HepG2 (cell line): ENCODE measurements around the gene GGA1. TPM values are rescaled to one million over a fixed set of nuclear protein-coding genes. Genes with fewer than 3 reads are reported as not detected.

Source experiments
- ATF1 ChIP-seq: IDR thresholded peaks from 2 replicates; pipeline ENCODE4 v1.6.1; 2016; ENCODE audit warnings: mild to moderate bottlenecking, control low read depth
- CENPX ChIP-seq: sonication (generic); formaldehyde crosslinking; IDR thresholded peaks from 2 replicates; pipeline ENCODE4 v1.9.0; 2021; ENCODE audit warnings: mild to moderate bottlenecking, missing genetic modification reagents, moderate library complexity
- DNMT3B ChIP-seq: conservative IDR thresholded peaks from 2 replicates; pipeline ENCODE4 v1.6.1; 2016; ENCODE audit warnings: missing biosample characterization, control low read depth
- KAT2B ChIP-seq: fragments of 150-350 bp; IDR thresholded peaks from 2 replicates; pipeline ENCODE4 v1.6.1; 2014; ENCODE audit warnings: low read depth, low read length, borderline replicate concordance
- KDM6A ChIP-seq: IDR thresholded peaks from 2 replicates; pipeline ENCODE4 v1.6.1; 2016; ENCODE audit warnings: low read depth
- KLF13 ChIP-seq: sonication (generic); formaldehyde crosslinking; IDR thresholded peaks from 2 replicates; pipeline ENCODE4 v1.4.0; 2020; ENCODE audit warnings: mild to moderate bottlenecking, missing genetic modification reagents
- NAIF1 ChIP-seq: sonication (generic); formaldehyde crosslinking; IDR thresholded peaks from 2 replicates; pipeline ENCODE4 v1.5.0; 2020; ENCODE audit warnings: mild to moderate bottlenecking, missing genetic modification reagents, borderline replicate concordance
- SOX6 ChIP-seq, 2 experiments: fragments of 450-650 bp in 1 of 2; sonication (generic) in 1 of 2; formaldehyde crosslinking in 1 of 2; IDR thresholded peaks; 2 replicates each; pipeline versions ENCODE4 v1.4.0 to v1.6.1; 2017 to 2020; ENCODE audit warnings: antibody characterized with exemption in 1 of 2, mild to moderate bottlenecking in 1 of 2, missing genetic modification reagents in 1 of 2
- TBP ChIP-seq: sonication (generic); formaldehyde crosslinking; IDR thresholded peaks from 2 replicates; pipeline ENCODE4 v1.5.0; 2020; ENCODE audit warnings: missing genetic modification reagents
- TCF7L2 ChIP-seq: IDR thresholded peaks from 2 replicates; pipeline ENCODE4 v1.6.1; 2011; ENCODE audit warnings: mild to moderate bottlenecking, low read depth, low read length, moderate library complexity
- ZEB1 ChIP-seq: IDR thresholded peaks from 2 replicates; pipeline ENCODE4 v1.6.1; 2012; ENCODE audit warnings: mild to moderate bottlenecking, low read depth, inconsistent platforms; ENCODE audit not compliant: insufficient replicate concordance
- ZFP90 ChIP-seq: sonication (generic); formaldehyde crosslinking; IDR thresholded peaks from 2 replicates; pipeline ENCODE4 v1.8.0; 2022; ENCODE audit warnings: missing genetic modification reagents, mild to moderate bottlenecking, inconsistent platforms, borderline replicate concordance
- ZNF253 ChIP-seq: sonication (generic); formaldehyde crosslinking; IDR thresholded peaks from 2 replicates; pipeline ENCODE4 v1.8.0; 2022; ENCODE audit warnings: mild to moderate bottlenecking, missing genetic modification reagents, borderline replicate concordance
- ZNF432 ChIP-seq: sonication (generic); formaldehyde crosslinking; IDR thresholded peaks from 2 replicates; pipeline ENCODE4 v1.5.0; 2020; ENCODE audit warnings: missing genetic modification reagents, mild to moderate bottlenecking, borderline replicate concordance
- ZNF543 ChIP-seq: sonication (generic); formaldehyde crosslinking; IDR thresholded peaks from 2 replicates; pipeline ENCODE4 v1.4.0; 2020; ENCODE audit warnings: mild to moderate bottlenecking, missing genetic modification reagents
- ZNF766 ChIP-seq: sonication (generic); formaldehyde crosslinking; IDR thresholded peaks from 2 replicates; pipeline ENCODE4 v1.5.0; 2020; ENCODE audit warnings: missing genetic modification reagents, borderline replicate concordance
- ZSCAN12 ChIP-seq: sonication (generic); formaldehyde crosslinking; IDR thresholded peaks from 2 replicates; pipeline ENCODE4 v1.9.0; 2021; ENCODE audit warnings: mild to moderate bottlenecking, missing genetic modification reagents
- polyA plus RNA-seq, 8 experiments: library from polyadenylated mRNA; depleted of rRNA in 3 of 8; stranded (reverse) in 7 of 8; unstranded in 1 of 8; fragments of >200 nt; fragmentation: Illumina TruSeq in 4 of 8; extraction: Trizol in 4 of 8; gene quantifications; 2 replicates each; pipeline versions ENCODE4 v1.2.1 to v1.2.3, GENCODE V29; 2011 to 2016; ENCODE audit warnings: low read depth in 4 of 8, missing spikeins in 1 of 8, mixed read lengths in 1 of 8; ENCODE audit not compliant: insufficient read depth in 1 of 8
- total RNA-seq, 5 experiments: library from RNA; depleted of rRNA; stranded (reverse); fragments of >200 nt; fragmentation: Illumina TruSeq; extraction: Trizol; gene quantifications; 2 replicates each; pipeline ENCODE4 v1.2.3, GENCODE V29; 2016; ENCODE audit warnings: low read depth in 1 of 5
- TF ChIP-seq, protein P1 (sequence below): fragments of 450-650 bp; IDR thresholded peaks from 2 replicates; pipeline ENCODE4 v1.6.1; 2016
- TF ChIP-seq, protein P2 (sequence below), 2 experiments: fragments of 450-650 bp in 1 of 2; sonication (generic) in 1 of 2; formaldehyde crosslinking; IDR thresholded peaks; 2 replicates each; pipeline versions ENCODE4 v1.5.0 to v1.8.0; 2020 to 2022; ENCODE audit warnings: mild to moderate bottlenecking in 1 of 2, missing genetic modification reagents in 1 of 2
- TF ChIP-seq, protein P3 (sequence below): sonication (generic); formaldehyde crosslinking; IDR thresholded peaks from 2 replicates; pipeline ENCODE4 v1.4.0; 2020; ENCODE audit warnings: low read depth, mild to moderate bottlenecking, missing genetic modification reagents
- TF ChIP-seq, protein P4 (sequence below): sonication (generic); formaldehyde crosslinking; IDR thresholded peaks from 2 replicates; pipeline ENCODE4 v1.5.1; 2020; ENCODE audit warnings: mild to moderate bottlenecking, missing genetic modification reagents, borderline replicate concordance
- TF ChIP-seq, protein P5 (sequence below): sonication (generic); formaldehyde crosslinking; IDR thresholded peaks from 2 replicates; pipeline ENCODE4 v1.4.0; 2020; ENCODE audit warnings: missing genetic modification reagents
- TF ChIP-seq, protein P6 (sequence below): IDR thresholded peaks from 2 replicates; pipeline ENCODE4 v1.6.1; 2016; ENCODE audit warnings: low read depth

Gene GGA1
- total and polyA plus RNA-seq, 2 of the 13 experiments (the other 11 are each of a cell fraction or from before 2014, with no cell fraction given) = 29.1 to 87.2 TPM

DNA sequence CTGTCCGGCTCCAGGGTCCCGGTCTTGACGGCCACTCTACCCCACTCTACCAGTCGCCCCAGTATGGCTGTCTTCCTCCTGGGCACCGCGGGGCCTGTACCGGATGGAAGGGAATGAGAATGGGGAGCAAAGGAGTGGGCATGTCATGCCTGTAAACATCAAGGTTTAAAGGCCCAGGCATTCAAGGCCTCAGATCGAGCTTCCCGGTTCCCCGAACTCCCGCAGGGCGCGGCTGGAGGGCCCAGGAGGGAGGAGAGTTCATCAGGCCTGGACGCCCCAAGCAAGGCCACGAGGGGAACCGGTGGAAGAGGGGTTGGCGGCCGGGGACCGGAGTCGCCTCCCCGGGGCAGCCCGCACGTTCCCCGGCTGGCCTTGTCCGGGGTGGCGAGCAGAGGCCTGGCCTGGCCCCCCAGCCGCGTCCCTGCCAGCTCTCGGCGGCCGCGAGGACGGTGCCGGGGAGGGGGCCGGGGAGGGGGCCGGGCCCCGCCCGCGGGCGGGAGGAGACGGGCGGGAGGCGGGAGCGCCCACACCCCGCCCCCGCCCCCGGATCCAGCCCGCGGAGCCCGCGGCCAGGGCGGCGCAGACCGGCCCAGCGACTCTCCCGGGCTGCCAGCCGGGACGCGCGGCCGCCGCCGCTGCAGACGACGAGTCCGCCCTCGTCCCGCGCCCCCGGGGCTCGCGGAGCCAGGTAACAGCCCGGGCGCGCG lies 48.6 kb upstream of the GGA1 start, which contains the start of gene CDC42EP1 (continued):
- TF ChIP-seq ZNF253 (no peak), ZSCAN12 (CRISPR knock-in tag) (no peak), ZFP90 (CRISPR knock-in tag) (no peak), KLF13 (no peak), ZNF766 (no peak), ZNF543 (CRISPR knock-in tag) (no peak), KAT2B (no peak), KDM6A (CRISPR knock-in tag) (no peak), CENPX (CRISPR knock-in tag) (no peak), SOX6 (IDR thresholded peaks at IDR 0.05) (no peak), SOX6 (CRISPR knock-in tag; IDR thresholded peaks at IDR 0.05) (peak; percentile 57), NAIF1 (no peak), ZEB1 (no peak), ZNF432 (CRISPR knock-in tag) (no peak), DNMT3B (no peak), TCF7L2 (no peak), TBP (CRISPR knock-in tag) (no peak), ATF1 (CRISPR knock-in tag) (no peak)
- TF ChIP-seq, protein P1, sequence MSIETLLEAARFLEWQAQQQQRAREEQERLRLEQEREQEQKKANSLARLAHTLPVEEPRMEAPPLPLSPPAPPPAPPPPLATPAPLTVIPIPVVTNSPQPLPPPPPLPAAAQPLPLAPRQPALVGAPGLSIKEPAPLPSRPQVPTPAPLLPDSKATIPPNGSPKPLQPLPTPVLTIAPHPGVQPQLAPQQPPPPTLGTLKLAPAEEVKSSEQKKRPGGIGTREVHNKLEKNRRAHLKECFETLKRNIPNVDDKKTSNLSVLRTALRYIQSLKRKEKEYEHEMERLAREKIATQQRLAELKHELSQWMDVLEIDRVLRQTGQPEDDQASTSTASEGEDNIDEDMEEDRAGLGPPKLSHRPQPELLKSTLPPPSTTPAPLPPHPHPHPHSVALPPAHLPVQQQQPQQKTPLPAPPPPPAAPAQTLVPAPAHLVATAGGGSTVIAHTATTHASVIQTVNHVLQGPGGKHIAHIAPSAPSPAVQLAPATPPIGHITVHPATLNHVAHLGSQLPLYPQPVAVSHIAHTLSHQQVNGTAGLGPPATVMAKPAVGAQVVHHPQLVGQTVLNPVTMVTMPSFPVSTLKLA = no peak
- TF ChIP-seq, protein P2, sequence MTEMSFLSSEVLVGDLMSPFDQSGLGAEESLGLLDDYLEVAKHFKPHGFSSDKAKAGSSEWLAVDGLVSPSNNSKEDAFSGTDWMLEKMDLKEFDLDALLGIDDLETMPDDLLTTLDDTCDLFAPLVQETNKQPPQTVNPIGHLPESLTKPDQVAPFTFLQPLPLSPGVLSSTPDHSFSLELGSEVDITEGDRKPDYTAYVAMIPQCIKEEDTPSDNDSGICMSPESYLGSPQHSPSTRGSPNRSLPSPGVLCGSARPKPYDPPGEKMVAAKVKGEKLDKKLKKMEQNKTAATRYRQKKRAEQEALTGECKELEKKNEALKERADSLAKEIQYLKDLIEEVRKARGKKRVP (CRISPR knock-in tag; IDR thresholded peaks at IDR 0.05) = no peak
- TF ChIP-seq, protein P3, sequence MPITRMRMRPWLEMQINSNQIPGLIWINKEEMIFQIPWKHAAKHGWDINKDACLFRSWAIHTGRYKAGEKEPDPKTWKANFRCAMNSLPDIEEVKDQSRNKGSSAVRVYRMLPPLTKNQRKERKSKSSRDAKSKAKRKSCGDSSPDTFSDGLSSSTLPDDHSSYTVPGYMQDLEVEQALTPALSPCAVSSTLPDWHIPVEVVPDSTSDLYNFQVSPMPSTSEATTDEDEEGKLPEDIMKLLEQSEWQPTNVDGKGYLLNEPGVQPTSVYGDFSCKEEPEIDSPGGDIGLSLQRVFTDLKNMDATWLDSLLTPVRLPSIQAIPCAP (CRISPR knock-in tag) = no peak
- TF ChIP-seq, protein P4, sequence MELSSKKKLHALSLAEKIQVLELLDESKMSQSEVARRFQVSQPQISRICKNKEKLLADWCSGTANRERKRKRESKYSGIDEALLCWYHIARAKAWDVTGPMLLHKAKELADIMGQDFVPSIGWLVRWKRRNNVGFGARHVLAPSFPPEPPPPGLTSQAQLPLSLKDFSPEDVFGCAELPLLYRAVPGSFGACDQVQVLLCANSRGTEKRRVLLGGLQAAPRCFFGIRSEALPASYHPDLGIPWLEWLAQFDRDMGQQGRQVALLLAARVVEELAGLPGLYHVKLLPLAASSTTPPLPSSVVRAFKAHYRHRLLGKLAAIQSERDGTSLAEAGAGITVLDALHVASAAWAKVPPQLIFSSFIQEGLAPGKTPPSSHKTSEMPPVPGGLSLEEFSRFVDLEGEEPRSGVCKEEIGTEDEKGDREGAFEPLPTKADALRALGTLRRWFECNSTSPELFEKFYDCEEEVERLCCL (CRISPR knock-in tag) = no peak
- TF ChIP-seq, protein P5, sequence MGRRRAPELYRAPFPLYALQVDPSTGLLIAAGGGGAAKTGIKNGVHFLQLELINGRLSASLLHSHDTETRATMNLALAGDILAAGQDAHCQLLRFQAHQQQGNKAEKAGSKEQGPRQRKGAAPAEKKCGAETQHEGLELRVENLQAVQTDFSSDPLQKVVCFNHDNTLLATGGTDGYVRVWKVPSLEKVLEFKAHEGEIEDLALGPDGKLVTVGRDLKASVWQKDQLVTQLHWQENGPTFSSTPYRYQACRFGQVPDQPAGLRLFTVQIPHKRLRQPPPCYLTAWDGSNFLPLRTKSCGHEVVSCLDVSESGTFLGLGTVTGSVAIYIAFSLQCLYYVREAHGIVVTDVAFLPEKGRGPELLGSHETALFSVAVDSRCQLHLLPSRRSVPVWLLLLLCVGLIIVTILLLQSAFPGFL (CRISPR knock-in tag) = no peak
- TF ChIP-seq, protein P6, sequence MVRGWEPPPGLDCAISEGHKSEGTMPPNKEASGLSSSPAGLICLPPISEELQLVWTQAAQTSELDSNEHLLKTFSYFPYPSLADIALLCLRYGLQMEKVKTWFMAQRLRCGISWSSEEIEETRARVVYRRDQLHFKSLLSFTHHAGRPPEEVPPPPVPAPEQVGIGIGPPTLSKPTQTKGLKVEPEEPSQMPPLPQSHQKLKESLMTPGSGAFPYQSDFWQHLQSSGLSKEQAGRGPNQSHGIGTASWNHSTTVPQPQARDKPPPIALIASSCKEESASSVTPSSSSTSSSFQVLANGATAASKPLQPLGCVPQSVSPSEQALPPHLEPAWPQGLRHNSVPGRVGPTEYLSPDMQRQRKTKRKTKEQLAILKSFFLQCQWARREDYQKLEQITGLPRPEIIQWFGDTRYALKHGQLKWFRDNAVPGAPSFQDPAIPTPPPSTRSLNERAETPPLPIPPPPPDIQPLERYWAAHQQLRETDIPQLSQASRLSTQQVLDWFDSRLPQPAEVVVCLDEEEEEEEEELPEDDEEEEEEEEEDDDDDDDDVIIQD = 0 out of 2 replicates have a peak, but pooled peaks have one; percentile 14
